DOHH2 (cell line): ENCODE results near the gene CYTH4.

Experiments
- EZH2phosphoT487 ChIP-seq: fragments of 200-600 bp; sonication (generic); IDR thresholded peaks from 2 replicates; pipeline ENCODE4 v1.6.1; 2017; ENCODE audit warnings: borderline replicate concordance, mild to moderate bottlenecking, antibody characterized with exemption, low read length, moderate library complexity, mixed read lengths
- TF ChIP-seq, protein P1 (sequence below): fragments of 200-600 bp; sonication (generic); IDR thresholded peaks from one replicate; pipeline ENCODE4 v1.5.1; 2014; ENCODE audit warnings: antibody characterized with exemption, mild to moderate bottlenecking, low read depth, low read length; ENCODE audit not compliant: poor library complexity, severe bottlenecking

GRCh38 chr22:37255558-37256006 lies 26.7 kb upstream of the CYTH4 start:
- TF ChIP-seq, protein P1, sequence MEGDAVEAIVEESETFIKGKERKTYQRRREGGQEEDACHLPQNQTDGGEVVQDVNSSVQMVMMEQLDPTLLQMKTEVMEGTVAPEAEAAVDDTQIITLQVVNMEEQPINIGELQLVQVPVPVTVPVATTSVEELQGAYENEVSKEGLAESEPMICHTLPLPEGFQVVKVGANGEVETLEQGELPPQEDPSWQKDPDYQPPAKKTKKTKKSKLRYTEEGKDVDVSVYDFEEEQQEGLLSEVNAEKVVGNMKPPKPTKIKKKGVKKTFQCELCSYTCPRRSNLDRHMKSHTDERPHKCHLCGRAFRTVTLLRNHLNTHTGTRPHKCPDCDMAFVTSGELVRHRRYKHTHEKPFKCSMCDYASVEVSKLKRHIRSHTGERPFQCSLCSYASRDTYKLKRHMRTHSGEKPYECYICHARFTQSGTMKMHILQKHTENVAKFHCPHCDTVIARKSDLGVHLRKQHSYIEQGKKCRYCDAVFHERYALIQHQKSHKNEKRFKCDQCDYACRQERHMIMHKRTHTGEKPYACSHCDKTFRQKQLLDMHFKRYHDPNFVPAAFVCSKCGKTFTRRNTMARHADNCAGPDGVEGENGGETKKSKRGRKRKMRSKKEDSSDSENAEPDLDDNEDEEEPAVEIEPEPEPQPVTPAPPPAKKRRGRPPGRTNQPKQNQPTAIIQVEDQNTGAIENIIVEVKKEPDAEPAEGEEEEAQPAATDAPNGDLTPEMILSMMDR = no peak
- TF ChIP-seq EZH2phosphoT487 = no peak
